Common myeloid progenitor, CD34-positive (primary cell): ENCODE data around the gene ZCWPW1.

Experiments
- CTCF ChIA-PET: fragments of 350-600 bp; sonication (Branson Sonifier 250); formaldehyde crosslinking; loops from one replicate; lab custom pipeline; 2021; ENCODE audit warnings: antibody characterized with exemption; lab: Charles Lee
- POLR2A ChIA-PET: fragments of 350-600 bp; sonication (Branson Sonifier 250); formaldehyde crosslinking; loops from one replicate; lab custom pipeline; 2021; ENCODE audit warnings: antibody characterized with exemption; lab: Charles Lee
- DNase-seq, 3 donors: peaks; one replicate each; pipeline versions ENCODE4 v3.0.0 to v3.0.0-alpha.2; 2013
- H3K27ac ChIP-seq, 2 experiments: 1 replicate in 1 of 2; 2 replicates in 1 of 2; pipeline ENCODE4 v1.7.0; 2013; ENCODE audit warnings: inconsistent platforms in 2 of 2, low read length in 2 of 2, mild to moderate bottlenecking in 2 of 2, low read depth in 1 of 2, moderate library complexity in 1 of 2; ENCODE audit not compliant: severe bottlenecking in 2 of 2, insufficient read depth in 1 of 2, poor library complexity in 1 of 2
- H3K27me3 ChIP-seq, 5 experiments: replicated peaks in 2 of 5; 1 replicate in 3 of 5; 2 replicates in 2 of 5; pipeline versions ENCODE4 v1.6.1 to v1.7.0; 2013; ENCODE audit warnings: low read length in 4 of 5, mild to moderate bottlenecking in 2 of 5, moderate library complexity in 2 of 5, inconsistent platforms in 1 of 5; ENCODE audit not compliant: insufficient read depth in 5 of 5, control insufficient read depth in 4 of 5
- H3K36me3 ChIP-seq, 4 experiments: 1 replicate in 2 of 4; 2 replicates in 2 of 4; pipeline versions ENCODE4 v1.6.1 to v1.7.0; 2013; ENCODE audit warnings: low read length in 3 of 4, control low read depth in 1 of 4, mild to moderate bottlenecking in 1 of 4; ENCODE audit not compliant: control insufficient read depth in 4 of 4, insufficient read depth in 4 of 4
- H3K4me1 ChIP-seq, 4 experiments: 1 replicate in 3 of 4; 2 replicates in 1 of 4; pipeline versions ENCODE4 v1.6.1 to v1.7.1; 2013; ENCODE audit warnings: low read length in 3 of 4, mild to moderate bottlenecking in 3 of 4, control low read depth in 1 of 4, inconsistent platforms in 1 of 4, moderate library complexity in 1 of 4; ENCODE audit not compliant: control insufficient read depth in 4 of 4, insufficient read depth in 4 of 4; ENCODE audit errors: control extremely low read depth in 1 of 4
- H3K4me3 ChIP-seq, 7 experiments: 1 replicate in 4 of 7; 2 replicates in 3 of 7; pipeline versions ENCODE4 v1.5.1 to v1.7.0; 2013; ENCODE audit warnings: mild to moderate bottlenecking in 7 of 7, low read length in 6 of 7, moderate library complexity in 6 of 7, inconsistent platforms in 2 of 7, low read depth in 2 of 7, control low read depth in 1 of 7; ENCODE audit not compliant: insufficient read depth in 4 of 7, control insufficient read depth in 1 of 7; ENCODE audit errors: extremely low read depth in 1 of 7
- H3K9me3 ChIP-seq, 5 experiments: 1 replicate in 4 of 5; 2 replicates in 1 of 5; pipeline versions ENCODE4 v1.6.1 to v1.7.1; 2013; ENCODE audit warnings: low read length in 4 of 5, mild to moderate bottlenecking in 2 of 5, inconsistent platforms in 1 of 5, low read depth in 1 of 5, moderate library complexity in 1 of 5; ENCODE audit not compliant: control insufficient read depth in 4 of 5, insufficient read depth in 2 of 5; ENCODE audit errors: control extremely low read depth in 1 of 5
- WGBS: methylation state at CpG from one replicate; pipeline ENCODE4 v1.1.5; 2013; ENCODE audit not compliant: insufficient coverage; 5-methylcytosine and 5-hydroxymethylcytosine counted together

ZCWPW1 gene

DNA sequence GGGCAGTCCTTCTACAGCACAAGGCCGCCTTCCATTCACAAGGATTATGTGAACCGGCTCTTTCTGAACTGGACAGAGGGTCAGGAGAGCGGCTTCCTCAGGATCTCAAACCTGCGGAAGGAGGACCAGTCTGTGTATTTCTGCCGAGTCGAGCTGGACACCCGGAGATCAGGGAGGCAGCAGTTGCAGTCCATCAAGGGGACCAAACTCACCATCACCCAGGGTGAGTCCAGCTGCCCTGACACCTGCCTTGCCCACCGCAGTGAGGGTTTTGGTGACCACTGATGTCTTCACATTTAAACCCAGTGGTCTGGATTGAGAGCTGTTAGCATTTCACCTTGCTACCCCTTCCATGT lies 69.7 kb downstream of the ZCWPW1 start:
- no peaks in the 10 kb centered on the region for H3K9me3 ChIP-seq
- peaks cover 0 to 5% (median 0%) of the 10 kb centered on the region in 4 experiments for H3K4me1 ChIP-seq
- POLR2A ChIA-PET = no interaction called here
- H3K27me3 ChIP-seq = no peaks in the 10 kb centered on the region
- no peak overlapping the region for H3K27ac ChIP-seq
- WGBS = 99% methylated on average over 8 of the region's 8 CpGs
- H3K4me3 ChIP-seq = no peak overlapping the region
- no peak for DNase-seq
- peaks cover 26 to 91% (median 70%) of the 10 kb centered on the region in 4 experiments for H3K36me3 ChIP-seq
- CTCF ChIA-PET = interaction anchor here (0.6 to 3.9 kb wide), 7 partner anchors 10 to 96 kb away, joined by 3 to 28 read pairs (median 4); no protein-coding TSS in a partner anchor

DNA sequence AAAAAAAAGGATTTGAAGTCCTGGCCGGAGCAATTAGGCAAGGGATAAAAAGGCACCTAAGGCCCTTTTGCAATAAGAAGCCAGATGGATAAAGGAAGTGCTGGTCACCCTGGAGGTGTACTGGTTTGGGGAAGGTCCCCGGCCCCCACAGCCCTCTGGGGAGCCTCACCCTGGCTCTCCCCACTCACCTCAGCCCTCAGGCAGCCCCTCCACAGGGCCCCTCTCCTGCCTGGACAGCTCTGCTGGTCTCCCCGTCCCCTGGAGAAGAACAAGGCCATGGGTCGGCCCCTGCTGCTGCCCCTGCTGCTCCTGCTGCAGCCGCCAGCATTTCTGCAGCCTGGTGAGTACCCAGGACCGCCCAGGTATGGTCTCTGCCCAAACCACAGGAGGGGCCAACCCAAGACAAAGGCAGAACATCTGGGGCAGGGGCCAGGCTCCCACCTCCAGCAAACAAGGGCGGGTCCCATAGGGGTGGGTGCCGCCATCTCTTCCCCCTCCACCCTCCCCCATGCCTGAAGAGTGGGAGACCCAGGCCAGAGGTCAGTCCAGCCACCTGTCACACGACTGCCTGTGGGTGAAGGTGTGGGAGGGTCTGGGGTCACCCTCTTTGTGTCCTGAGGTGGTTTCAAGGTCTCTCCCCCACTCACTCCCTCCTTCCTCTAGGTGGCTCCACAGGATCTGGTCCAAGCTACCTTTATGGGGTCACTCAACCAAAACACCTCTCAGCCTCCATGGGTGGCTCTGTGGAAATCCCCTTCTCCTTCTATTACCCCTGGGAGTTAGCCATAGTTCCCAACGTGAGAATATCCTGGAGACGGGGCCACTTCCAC lies 70.3 kb downstream of the ZCWPW1 start, which contains the start of gene PILRB:
PILRB (plus strand) TSS at position 91 of the 830 bp plus-strand sequence; CDS start at position 277, 186 bp downstream.
- no peaks in the 10 kb centered on the region for H3K9me3 ChIP-seq
- CTCF ChIA-PET = interaction anchor here (1.0 to 3.9 kb wide), 6 partner anchors 10 to 97 kb away, joined by 3 to 28 read pairs (median 4); no protein-coding TSS in a partner anchor
- H3K4me1 ChIP-seq = peaks cover 0 to 5% (median 0%) of the 10 kb centered on the region in 4 experiments
- H3K27me3 ChIP-seq = no peaks in the 10 kb centered on the region
- H3K36me3 ChIP-seq = peaks cover 23 to 93% (median 74%) of the 10 kb centered on the region in 4 experiments
- H3K27ac ChIP-seq = peak within 1 kb of the TSS in 1 of 2 experiments; percentile 31
- H3K4me3 ChIP-seq = no peak within 1 kb of the TSS
- WGBS = 97% methylated on average over 5 of the region's 11 CpGs
- POLR2A ChIA-PET = no interaction called here
- no peak for DNase-seq

DNA sequence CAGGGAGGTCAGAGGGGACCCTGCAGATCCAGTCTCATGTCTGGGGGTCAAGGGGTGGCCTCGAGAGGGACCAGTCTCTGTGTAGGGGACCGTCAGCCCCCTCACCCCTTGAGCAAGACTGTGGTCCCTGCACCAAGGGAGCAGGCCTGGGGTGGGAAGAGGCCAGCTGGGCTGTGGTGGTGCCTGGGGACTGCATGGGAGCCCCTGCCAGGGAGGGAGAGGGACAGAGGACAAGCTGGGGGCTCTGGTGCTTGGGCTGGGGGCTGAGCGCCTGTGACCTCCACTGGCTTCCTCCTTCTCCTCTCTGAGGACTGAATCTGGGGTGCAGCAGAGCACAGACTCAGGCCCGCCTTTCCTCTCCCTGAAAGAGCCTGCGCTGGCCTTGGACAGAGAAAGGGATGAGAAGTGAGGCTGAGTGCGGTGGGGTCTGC lies 71.4 kb downstream of the ZCWPW1 start:
- no peak overlapping the region for H3K4me3 ChIP-seq
- no peaks in the 10 kb centered on the region for H3K9me3 ChIP-seq
- CTCF ChIA-PET = interaction anchor here (1.0 to 1.3 kb wide), 3 partner anchors 12 to 39 kb away, joined by 3 to 4 read pairs (median 3); no protein-coding TSS in a partner anchor
- H3K36me3 ChIP-seq = peaks cover 21 to 91% (median 73%) of the 10 kb centered on the region in 4 experiments
- peak overlapping the region in 1 of 2 experiments; percentile 31 for H3K27ac ChIP-seq
- peaks cover 0 to 5% (median 0%) of the 10 kb centered on the region in 4 experiments for H3K4me1 ChIP-seq
- POLR2A ChIA-PET = no interaction called here
- H3K27me3 ChIP-seq = no peaks in the 10 kb centered on the region
- DNase-seq = no peak
- WGBS = 90% methylated on average over 2 of the region's 6 CpGs

DNA sequence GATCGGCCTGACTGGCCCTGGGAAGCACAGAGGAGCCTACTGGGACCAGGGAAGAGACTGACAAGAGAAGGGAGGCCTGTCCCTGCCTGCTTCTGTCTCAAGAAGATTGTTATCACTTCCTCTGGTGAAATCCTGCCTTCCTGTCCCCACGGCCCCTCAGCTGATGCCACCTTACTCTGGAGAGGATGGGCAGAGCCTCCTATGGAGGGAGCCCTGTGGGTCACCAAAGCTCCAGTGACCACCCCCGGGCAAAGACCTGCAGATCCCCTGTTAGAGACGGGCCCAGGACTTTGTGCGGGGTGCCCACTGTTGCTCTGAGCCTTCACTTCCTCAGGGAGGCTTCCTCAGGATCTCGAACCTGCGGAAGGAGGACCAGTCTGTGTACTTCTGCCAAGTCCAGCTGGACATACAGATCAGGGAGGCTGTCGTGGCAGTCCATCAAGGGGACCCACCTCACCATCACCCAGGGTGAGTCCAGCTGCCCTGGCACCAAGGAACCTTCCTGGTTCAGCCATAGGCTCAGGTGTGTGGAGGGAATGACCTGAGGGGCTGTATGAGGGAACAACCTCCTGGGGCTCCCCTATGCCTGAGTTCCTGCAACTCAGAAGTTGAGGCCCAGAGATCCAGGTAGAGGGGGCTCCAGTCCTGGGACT lies 72.0 kb downstream of the ZCWPW1 start:
- POLR2A ChIA-PET = interaction anchor here (0.6 kb wide), 1 partner anchor 73 kb away, joined by 6 read pairs; the partner anchor contains the start of gene MEPCE
- H3K27ac ChIP-seq = peak overlapping the region in 1 of 2 experiments; percentile 31

DNA sequence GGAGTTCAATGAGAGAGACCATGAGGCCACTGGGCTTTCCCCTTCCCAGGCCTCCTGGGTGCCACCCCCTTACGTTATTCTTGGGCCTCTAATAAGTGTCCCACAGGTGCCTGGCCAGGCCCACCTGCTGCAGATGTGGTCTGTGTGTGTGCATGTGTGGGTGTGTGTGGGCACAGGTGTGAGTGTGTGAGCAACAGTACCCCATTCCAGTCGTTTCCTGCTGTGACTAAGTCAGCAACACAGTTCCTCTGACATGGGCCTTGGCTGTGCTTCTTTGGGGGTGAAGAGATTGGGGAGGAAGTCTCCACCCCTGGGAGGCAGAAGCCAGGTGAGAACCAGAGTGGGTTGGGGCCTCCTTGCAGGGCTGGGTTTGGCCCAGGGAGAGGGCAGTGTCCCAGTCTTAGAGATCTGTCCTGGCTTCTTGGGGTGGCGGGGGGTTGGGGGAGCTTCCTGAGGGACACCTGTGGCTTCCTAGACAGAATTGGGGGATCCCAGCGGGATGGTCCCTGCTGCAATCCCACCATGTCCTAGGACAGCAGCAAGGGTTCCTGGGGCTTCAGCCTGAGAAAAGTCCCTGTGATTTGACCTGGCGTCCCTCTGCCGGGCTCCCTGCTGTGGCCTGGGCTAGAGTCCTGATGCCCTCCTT lies 74.7 kb downstream of the ZCWPW1 start:
- no peak overlapping the region for H3K4me3 ChIP-seq
- POLR2A ChIA-PET = interaction anchor here (0.6 kb wide), 1 partner anchor 9 kb away, joined by 6 read pairs; no protein-coding TSS in a partner anchor
- no peaks in the 10 kb centered on the region for H3K27me3 ChIP-seq
- WGBS = 95% methylated on average over 6 of the region's 6 CpGs
- peak overlapping the region in 1 of 2 experiments; percentile 30 for H3K27ac ChIP-seq
- CTCF ChIA-PET = interaction anchor here (0.9 kb wide), 1 partner anchor 9 kb away, joined by 3 read pairs; no protein-coding TSS in a partner anchor
- peaks cover 0 to 5% (median 0%) of the 10 kb centered on the region in 4 experiments for H3K4me1 ChIP-seq
- peaks cover 12 to 88% (median 68%) of the 10 kb centered on the region in 4 experiments for H3K36me3 ChIP-seq
- no peaks in the 10 kb centered on the region for H3K9me3 ChIP-seq
- DNase-seq = no peak

More for the DNA sequence above, 72.0 kb downstream of the ZCWPW1 start:
- WGBS = 87% methylated on average over 7 of the region's 8 CpGs
- DNase-seq = no peak
- Histone ChIP-seq H3K4me1 (peaks cover 0 to 5% (median 0%) of the 10 kb centered on the region in 4 experiments), H3K27me3 (no peaks in the 10 kb centered on the region), H3K9me3 (no peaks in the 10 kb centered on the region), H3K4me3 (no peak overlapping the region), H3K36me3 (peaks cover 17 to 88% (median 70%) of the 10 kb centered on the region in 4 experiments)
- CTCF ChIA-PET = interaction anchor here (0.8 to 1.3 kb wide), 5 partner anchors 9 to 39 kb away, joined by 3 to 4 read pairs (median 3); no protein-coding TSS in a partner anchor

DNA sequence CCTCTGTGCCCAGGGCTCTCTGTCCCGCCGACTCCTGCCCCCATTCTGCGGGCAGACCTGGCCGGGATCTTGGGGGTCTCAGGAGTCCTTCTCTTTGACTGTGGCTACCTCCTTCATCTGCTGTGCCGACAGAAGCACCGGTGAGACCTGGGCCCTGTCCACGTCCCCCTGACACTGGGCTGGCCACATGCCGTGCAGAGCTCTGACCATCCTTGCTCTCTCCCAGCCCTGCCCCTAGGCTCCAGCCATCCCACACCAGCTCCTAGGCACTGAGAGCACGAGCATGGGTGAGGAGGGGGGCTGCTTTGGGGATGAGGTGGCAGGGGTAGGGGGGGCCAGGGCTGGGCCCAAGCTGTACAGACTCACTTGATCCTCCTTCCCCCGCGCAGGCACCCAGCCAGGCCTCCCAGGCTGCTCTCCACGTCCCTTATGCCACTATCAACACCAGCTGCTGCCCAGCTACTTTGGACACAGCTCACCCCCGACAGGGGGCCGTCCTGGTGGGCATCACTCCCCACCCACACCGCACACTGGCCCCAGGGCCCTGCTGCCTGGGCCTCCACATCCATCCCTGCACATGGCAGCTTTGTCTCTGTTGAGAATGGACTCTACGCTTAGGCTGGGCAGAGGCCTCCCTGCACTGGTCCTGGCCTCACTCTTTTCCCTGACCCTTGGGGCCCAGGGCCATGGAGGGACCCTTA lies 75.4 kb downstream of the ZCWPW1 start:
- peak overlapping the region in 1 of 2 experiments; percentile 1 for H3K27ac ChIP-seq
- no peaks in the 10 kb centered on the region for H3K27me3 ChIP-seq
- 99% methylated on average over 8 of the region's 16 CpGs for WGBS
- no peaks in the 10 kb centered on the region for H3K9me3 ChIP-seq
- POLR2A ChIA-PET = no interaction called here
- no peak overlapping the region for H3K4me3 ChIP-seq
- CTCF ChIA-PET = no interaction called here
- H3K4me1 ChIP-seq = peaks cover 0 to 5% (median 0%) of the 10 kb centered on the region in 4 experiments
- peaks cover 12 to 85% (median 65%) of the 10 kb centered on the region in 4 experiments for H3K36me3 ChIP-seq
- DNase-seq = no peak
